ENCODE measurements around the gene VEGFA. TPM values are rescaled to one million over a fixed set of nuclear protein-coding genes. Genes with fewer than 3 reads are reported as not detected.

The VEGFA gene
- total and polyA plus RNA-seq, 2 of the 8 experiments (the other 6 are each of a cell fraction or from before 2014, with no cell fraction given), result 42.2 to 58.5 TPM

DNA sequence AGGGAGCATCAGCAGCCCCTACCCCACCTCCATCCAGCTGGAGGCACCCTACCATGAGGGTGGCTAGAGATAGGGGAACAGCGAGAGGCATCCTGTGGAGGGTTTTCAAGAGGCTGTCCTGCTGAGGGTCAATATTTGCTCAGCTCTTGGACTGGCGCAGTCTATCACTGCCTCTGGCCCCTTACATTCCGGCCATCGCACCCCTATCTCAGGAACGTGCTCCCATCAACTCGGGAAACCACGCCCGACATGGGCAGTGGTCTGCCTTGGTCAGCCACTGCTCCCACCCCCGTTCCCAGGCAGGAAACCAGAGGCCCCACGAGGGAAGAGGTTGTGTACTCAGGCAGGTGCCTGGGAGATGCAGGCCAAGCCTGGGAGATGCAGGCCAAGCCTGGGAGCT lies 57.9 kb downstream of the VEGFA start:
- Histone ChIP-seq H4K8ac (ENCODE audit: extremely low read depth, insufficient read depth, low read length) (no peak overlapping the region), H3K14ac (ENCODE audit: insufficient read length) (no peak overlapping the region), H3K4me2 (ENCODE audit: insufficient read depth in 1 of 2, low read depth in 2 of 2, low read length in 2 of 2) (no peak overlapping the region), H3K4ac (replicated peaks; ENCODE audit: insufficient read length, low read depth, low read length) (no peak overlapping the region), H2BK120ac (replicated peaks; ENCODE audit: low read depth, low read length) (no peak overlapping the region), H4K91ac (replicated peaks; ENCODE audit: insufficient read length, low read length) (no peak overlapping the region), H4K20me1 (replicated peaks in 1 of 2; ENCODE audit: control insufficient read depth in 1 of 2, insufficient read depth in 2 of 2, low read length in 2 of 2) (no peaks in the 10 kb centered on the region), H2AFZ (ENCODE audit: low read length) (no peak overlapping the region), H2BK12ac (ENCODE audit: low read depth, low read length) (no peak overlapping the region), H4K5ac (ENCODE audit: insufficient read length, low read depth, low read length) (no peak overlapping the region), H3K79me2 (ENCODE audit: control insufficient read depth in 1 of 2, insufficient read depth in 2 of 2, low read length in 2 of 2) (no peaks in the 10 kb centered on the region), H2BK15ac (ENCODE audit: low read length) (no peak overlapping the region), H3K79me1 (ENCODE audit: low read depth, low read length) (no peaks in the 10 kb centered on the region), H3K9me3 (ENCODE audit: insufficient read depth in 2 of 2, low read depth in 1 of 2, low read length in 1 of 2) (no peaks in the 10 kb centered on the region), H3K23me2 (ENCODE audit: low read depth, low read length) (no peaks in the 10 kb centered on the region), H3K27me3 (replicated peaks in 1 of 4; ENCODE audit: control insufficient read depth in 3 of 4, extremely low read depth in 1 of 4, insufficient read depth in 3 of 4, low read length in 3 of 4) (no peaks in the 10 kb centered on the region; a peak in 2 of 7 replicates), H2AK5ac (ENCODE audit: low read depth, low read length) (no peak overlapping the region), H3K4me1 (replicated peaks in 1 of 4; ENCODE audit: control insufficient read depth in 3 of 4, insufficient read depth in 4 of 4, low read length in 3 of 4) (peaks cover 0 to 4% (median 0%) of the 10 kb centered on the region in 4 experiments; a peak in 2 of 7 replicates), H2BK5ac (ENCODE audit: low read depth, low read length) (no peak overlapping the region), H3K23ac (ENCODE audit: insufficient read length) (no peak overlapping the region), H2BK20ac (ENCODE audit: low read length) (no peak overlapping the region), H3K4me3 (ENCODE audit: extremely low read depth in 1 of 4, insufficient read depth in 2 of 4, low read depth in 3 of 4, low read length in 4 of 4) (no peak overlapping the region), H3K9ac (replicated peaks in 1 of 4; ENCODE audit: extremely low read depth in 1 of 4, low read depth in 3 of 4, low read length in 3 of 4) (no peak overlapping the region), H3K56ac (replicated peaks; ENCODE audit: insufficient read length, low read depth, low read length) (no peak overlapping the region), H3K27ac (ENCODE audit: low read depth, low read length) (no peak overlapping the region), H3K18ac (ENCODE audit: extremely low read depth, low read length) (no peak overlapping the region), H3K36me3 (ENCODE audit: control insufficient read depth in 2 of 4, insufficient read depth in 4 of 4, low read length in 3 of 4) (no peaks in the 10 kb centered on the region)
- FAIRE-seq, result no peak
- CTCF ChIA-PET (ENCODE audit: partially characterized antibody), result interaction anchor here (1.0 to 3.4 kb wide), 9 partner anchors 9 to 235 kb away, joined by 3 to 32 read pairs (median 5); no protein-coding TSS in a partner anchor
- 80% methylated on average over 8 of the region's 10 CpGs; no CpG with 5 or more reads in 1 of the 2 experiments for WGBS, 2 experiments (ENCODE audit: extremely low coverage in 1 of 2, insufficient coverage in 1 of 2, insufficient read length in 1 of 2, insufficient replicate concordance in 2 of 2, low coverage in 1 of 2, low lambda C conversion rate in 2 of 2, missing lambda C conversion rate in 1 of 2)
- POLR2A ChIA-PET (ENCODE audit: partially characterized antibody), result interaction anchor here (0.9 kb wide), 1 partner anchor 199 kb away, joined by 3 read pairs; no protein-coding TSS in a partner anchor
- no peak for DNase-seq (ENCODE audit: low read depth in 1 of 2, low spot score in 2 of 2)
- TF ChIP-seq, protein P1, sequence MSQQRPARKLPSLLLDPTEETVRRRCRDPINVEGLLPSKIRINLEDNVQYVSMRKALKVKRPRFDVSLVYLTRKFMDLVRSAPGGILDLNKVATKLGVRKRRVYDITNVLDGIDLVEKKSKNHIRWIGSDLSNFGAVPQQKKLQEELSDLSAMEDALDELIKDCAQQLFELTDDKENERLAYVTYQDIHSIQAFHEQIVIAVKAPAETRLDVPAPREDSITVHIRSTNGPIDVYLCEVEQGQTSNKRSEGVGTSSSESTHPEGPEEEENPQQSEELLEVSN (IDR thresholded peaks at IDR 0.05), result no peak
- TF ChIP-seq RFX5 (IDR thresholded peaks at IDR 0.05; ENCODE audit: borderline replicate concordance, low read depth, low read length) (no peak), SP1 (IDR thresholded peaks at IDR 0.05; ENCODE audit: low read depth, low read length) (no peak), FOSL1 (IDR thresholded peaks at IDR 0.05; ENCODE audit: insufficient read depth, low read depth, low read length) (no peak), GABPA (IDR thresholded peaks at IDR 0.05; ENCODE audit: borderline replicate concordance, insufficient read depth, low read length) (no peak), NANOG (IDR thresholded peaks at IDR 0.05; ENCODE audit: insufficient read depth, low read depth, low read length, poor library complexity, severe bottlenecking) (no peak), SP2 (IDR thresholded peaks at IDR 0.05; ENCODE audit: low read length) (no peak), YY1 (IDR thresholded peaks at IDR 0.05; ENCODE audit: low read depth, low read length) (no peak), CTBP2 (IDR thresholded peaks at IDR 0.05; ENCODE audit: borderline replicate concordance, insufficient read depth, insufficient read length, low read length) (no peak), BACH1 (IDR thresholded peaks at IDR 0.05; ENCODE audit: low read length) (no peak)
- TF ChIP-seq, protein P2, sequence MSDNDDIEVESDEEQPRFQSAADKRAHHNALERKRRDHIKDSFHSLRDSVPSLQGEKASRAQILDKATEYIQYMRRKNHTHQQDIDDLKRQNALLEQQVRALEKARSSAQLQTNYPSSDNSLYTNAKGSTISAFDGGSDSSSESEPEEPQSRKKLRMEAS (IDR thresholded peaks at IDR 0.05), result no peak
